22Rv1 (cell line): Measurements from ENCODE around the gene IP6K1.

ENCODE experiments used
- ZFX ChIP-seq: fragments of 450-650 bp; IDR thresholded peaks from 2 replicates; pipeline ENCODE4 v1.6.1; 2017; ENCODE audit warnings: antibody characterized with exemption, borderline replicate concordance
- TF ChIP-seq, protein P1 (sequence below): fragments of 450-650 bp; IDR thresholded peaks from 2 replicates; pipeline ENCODE4 v1.5.1; 2017; ENCODE audit warnings: mild to moderate bottlenecking

DNA sequence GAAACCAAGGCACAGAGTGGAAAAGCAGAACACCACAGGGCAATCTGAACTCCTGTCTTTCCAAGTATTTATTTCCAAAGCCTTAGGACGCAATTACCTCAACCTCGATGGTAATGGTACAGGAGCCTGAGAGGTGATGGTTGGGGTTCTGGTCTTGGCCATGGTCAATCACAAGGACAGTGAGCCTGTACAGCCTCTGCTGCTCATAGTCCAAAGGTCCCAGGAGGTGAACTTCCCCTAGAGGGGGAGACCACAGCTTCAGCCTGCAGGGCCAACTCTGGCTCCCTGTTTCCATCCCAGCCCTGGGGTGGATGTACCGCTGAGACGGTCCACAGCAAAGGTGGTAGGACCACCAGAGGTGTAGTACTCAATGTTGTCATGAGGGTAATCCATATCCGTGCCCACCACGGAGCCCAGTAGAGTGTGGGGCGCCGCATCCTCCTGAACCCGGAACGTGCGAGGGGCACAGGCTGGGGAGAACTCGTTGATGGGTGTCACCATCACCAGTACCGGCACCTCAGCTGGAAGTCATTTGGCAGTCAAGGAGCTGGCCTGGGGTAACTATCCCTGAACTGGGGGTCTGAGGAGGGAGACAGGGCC is 7.2 kb upstream of the IP6K1 start:
- TF ChIP-seq, protein P1, sequence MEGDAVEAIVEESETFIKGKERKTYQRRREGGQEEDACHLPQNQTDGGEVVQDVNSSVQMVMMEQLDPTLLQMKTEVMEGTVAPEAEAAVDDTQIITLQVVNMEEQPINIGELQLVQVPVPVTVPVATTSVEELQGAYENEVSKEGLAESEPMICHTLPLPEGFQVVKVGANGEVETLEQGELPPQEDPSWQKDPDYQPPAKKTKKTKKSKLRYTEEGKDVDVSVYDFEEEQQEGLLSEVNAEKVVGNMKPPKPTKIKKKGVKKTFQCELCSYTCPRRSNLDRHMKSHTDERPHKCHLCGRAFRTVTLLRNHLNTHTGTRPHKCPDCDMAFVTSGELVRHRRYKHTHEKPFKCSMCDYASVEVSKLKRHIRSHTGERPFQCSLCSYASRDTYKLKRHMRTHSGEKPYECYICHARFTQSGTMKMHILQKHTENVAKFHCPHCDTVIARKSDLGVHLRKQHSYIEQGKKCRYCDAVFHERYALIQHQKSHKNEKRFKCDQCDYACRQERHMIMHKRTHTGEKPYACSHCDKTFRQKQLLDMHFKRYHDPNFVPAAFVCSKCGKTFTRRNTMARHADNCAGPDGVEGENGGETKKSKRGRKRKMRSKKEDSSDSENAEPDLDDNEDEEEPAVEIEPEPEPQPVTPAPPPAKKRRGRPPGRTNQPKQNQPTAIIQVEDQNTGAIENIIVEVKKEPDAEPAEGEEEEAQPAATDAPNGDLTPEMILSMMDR: no peak
- no peak for TF ChIP-seq ZFX
